Measurements from ENCODE around the gene RANBP1. TPM values are rescaled to one million over a fixed set of nuclear protein-coding genes. Genes with fewer than 3 reads are reported as not detected.

The RANBP1 gene
- total RNA-seq, 4 donors from 2014 or later, result 79.4 to 147 (median 120) TPM

- Histone ChIP-seq H3K9me3 (no peaks in the 10 kb centered on the region), H3K4me3 (no peak overlapping the region), H3K4me1 (peaks cover 22 to 42% of the 10 kb centered on the region in 2 donors), H3K36me3 (peaks cover 0 to 57% of the 10 kb centered on the region in 2 donors), H3K27ac (peak overlapping the region in 3 of 4 donors; percentile 73 to 84 (median 79)), H3K27me3 (no peaks in the 10 kb centered on the region)
- ATAC-seq (peak in 1 of 2 donors; percentile 5), DNase-seq (no peak)
- intact Hi-C loops (cut with DNase I; ENCODE audit: low total_unique reads), result no loop called here
- TF ChIP-seq POLR2A (IDR thresholded peaks at IDR 0.05), result no peak
- TF ChIP-seq, protein P1, sequence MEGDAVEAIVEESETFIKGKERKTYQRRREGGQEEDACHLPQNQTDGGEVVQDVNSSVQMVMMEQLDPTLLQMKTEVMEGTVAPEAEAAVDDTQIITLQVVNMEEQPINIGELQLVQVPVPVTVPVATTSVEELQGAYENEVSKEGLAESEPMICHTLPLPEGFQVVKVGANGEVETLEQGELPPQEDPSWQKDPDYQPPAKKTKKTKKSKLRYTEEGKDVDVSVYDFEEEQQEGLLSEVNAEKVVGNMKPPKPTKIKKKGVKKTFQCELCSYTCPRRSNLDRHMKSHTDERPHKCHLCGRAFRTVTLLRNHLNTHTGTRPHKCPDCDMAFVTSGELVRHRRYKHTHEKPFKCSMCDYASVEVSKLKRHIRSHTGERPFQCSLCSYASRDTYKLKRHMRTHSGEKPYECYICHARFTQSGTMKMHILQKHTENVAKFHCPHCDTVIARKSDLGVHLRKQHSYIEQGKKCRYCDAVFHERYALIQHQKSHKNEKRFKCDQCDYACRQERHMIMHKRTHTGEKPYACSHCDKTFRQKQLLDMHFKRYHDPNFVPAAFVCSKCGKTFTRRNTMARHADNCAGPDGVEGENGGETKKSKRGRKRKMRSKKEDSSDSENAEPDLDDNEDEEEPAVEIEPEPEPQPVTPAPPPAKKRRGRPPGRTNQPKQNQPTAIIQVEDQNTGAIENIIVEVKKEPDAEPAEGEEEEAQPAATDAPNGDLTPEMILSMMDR (IDR thresholded peaks at IDR 0.05 in 4 of 5, conservative IDR thresholded peaks at IDR 0.05 in 1 of 5), result no peak
- in situ Hi-C loops (cut with MboI; ENCODE audit: low sequenced_read_pairs in 4 of 4), result no loop called here
Observed at GRCh38 chr22:20106849-20107237, 9.1 kb upstream of the RANBP1 start.

DNA sequence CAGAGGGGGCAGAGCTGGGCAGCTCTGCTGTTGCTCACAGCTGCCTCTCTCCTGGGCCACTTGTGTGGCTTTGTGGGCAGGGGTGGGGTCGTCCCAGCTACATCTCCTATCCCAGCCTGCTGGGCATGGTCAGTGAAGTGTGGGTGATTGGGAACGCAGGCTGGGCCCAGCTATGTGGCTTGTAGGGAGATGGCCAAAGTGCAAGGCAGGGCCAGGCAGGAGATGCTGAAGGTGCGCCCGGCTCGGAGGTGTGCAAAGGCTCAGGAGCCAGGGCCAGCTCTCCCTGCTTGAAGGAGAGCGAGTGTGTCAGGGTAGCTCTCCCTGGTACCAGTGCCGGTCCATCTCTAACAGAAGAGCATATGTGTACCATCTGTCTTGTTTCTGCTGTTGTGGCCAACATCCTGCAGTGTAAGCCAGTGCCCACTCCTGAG, 8.4 kb upstream of the RANBP1 start:
- Histone ChIP-seq H3K27me3 (no peaks in the 10 kb centered on the region), H3K4me3 (no peak overlapping the region), H3K36me3 (peaks cover 0 to 52% of the 10 kb centered on the region in 2 donors), H3K9me3 (no peaks in the 10 kb centered on the region), H3K4me1 (peaks cover 22 to 48% of the 10 kb centered on the region in 2 donors), H3K27ac (peak overlapping the region in 2 of 4 donors; percentile 79 to 84)
- in situ Hi-C loops (cut with MboI; ENCODE audit: low sequenced_read_pairs in 4 of 4) (no loop called here), intact Hi-C loops (cut with DNase I; ENCODE audit: low total_unique reads) (no loop called here)
- TF ChIP-seq POLR2A (IDR thresholded peaks at IDR 0.05), result no peak
- TF ChIP-seq, protein P1 (IDR thresholded peaks at IDR 0.05 in 4 of 5, conservative IDR thresholded peaks at IDR 0.05 in 1 of 5), result no peak
- ATAC-seq, result no peak
- DNase-seq, result no peak

GRCh38 chr22:20107951-20108756, 7.8 kb upstream of the RANBP1 start:
- Histone ChIP-seq H3K27me3 (no peaks in the 10 kb centered on the region), H3K4me1 (peaks cover 21 to 48% of the 10 kb centered on the region in 2 donors), H3K9me3 (no peaks in the 10 kb centered on the region), H3K36me3 (peaks cover 0 to 59% of the 10 kb centered on the region in 2 donors), H3K27ac (no peak overlapping the region), H3K4me3 (no peak overlapping the region)
- no peak for TF ChIP-seq POLR2A (IDR thresholded peaks at IDR 0.05)
- TF ChIP-seq, protein P1 (IDR thresholded peaks at IDR 0.05 in 4 of 5, conservative IDR thresholded peaks at IDR 0.05 in 1 of 5), result no peak
- ATAC-seq, result no peak
- no peak for DNase-seq
- in situ Hi-C loops (cut with MboI; ENCODE audit: low sequenced_read_pairs in 4 of 4), result no loop called here
- intact Hi-C loops (cut with DNase I; ENCODE audit: low total_unique reads), result no loop called here

- DNase-seq (no peak), ATAC-seq (no peak)
- Histone ChIP-seq H3K27ac (no peak overlapping the region), H3K4me3 (no peak overlapping the region), H3K4me1 (peaks cover 14 to 43% of the 10 kb centered on the region in 2 donors), H3K36me3 (peaks cover 0 to 62% of the 10 kb centered on the region in 2 donors), H3K9me3 (no peaks in the 10 kb centered on the region), H3K27me3 (no peaks in the 10 kb centered on the region)
- intact Hi-C loops (cut with DNase I; ENCODE audit: low total_unique reads), result no loop called here
- in situ Hi-C loops (cut with MboI; ENCODE audit: low sequenced_read_pairs in 4 of 4), result no loop called here
- no peak for TF ChIP-seq POLR2A (IDR thresholded peaks at IDR 0.05)
- TF ChIP-seq, protein P1 (IDR thresholded peaks at IDR 0.05 in 4 of 5, conservative IDR thresholded peaks at IDR 0.05 in 1 of 5), result no peak
Observed at GRCh38 chr22:20108757-20109230, 7.1 kb upstream of the RANBP1 start.

Data from gastrocnemius medialis (tissue), 4 donors.